IPS-11a (cell line): Measurements from ENCODE around the gene BMP6.

Source experiments
- H3K4me3 ChIP-seq: one replicate; pipeline ENCODE4 v1.5.1; 2013; ENCODE audit warnings: low read depth, low read length, control low read depth

Gene BMP6

GRCh38 chr6:7719364-7719850 is 6.5 kb upstream of the BMP6 start:
- no peak overlapping the region for H3K4me3 ChIP-seq

GRCh38 chr6:7720346-7720745 is 5.6 kb upstream of the BMP6 start:
- H3K4me3 ChIP-seq, result no peak overlapping the region

GRCh38 chr6:7721649-7722048 is 4.2 kb upstream of the BMP6 start:
- H3K4me3 ChIP-seq, result no peak overlapping the region

GRCh38 chr6:7723041-7723447 is 2.9 kb upstream of the BMP6 start:
- H3K4me3 ChIP-seq, result no peak overlapping the region

GRCh38 chr6:7723554-7723953 is 2.3 kb upstream of the BMP6 start:
- H3K4me3 ChIP-seq, result no peak overlapping the region

- no peak overlapping the region for H3K4me3 ChIP-seq
These were observed 487 bp upstream of the BMP6 start for GRCh38 chr6:7725412-7725811.

- peak overlapping the region; percentile 47 for H3K4me3 ChIP-seq
These were observed 652 bp downstream of the BMP6 start for GRCh38 chr6:7726416-7727085.

- H3K4me3 ChIP-seq, result peak overlapping the region; percentile 33
These were observed 1.4 kb downstream of the BMP6 start for GRCh38 chr6:7727086-7727945.

GRCh38 chr6:7727946-7728854 is 2.3 kb downstream of the BMP6 start:
- H3K4me3 ChIP-seq, result peak overlapping the region; percentile 0

GRCh38 chr6:7728855-7729590 is 3.1 kb downstream of the BMP6 start:
- H3K4me3 ChIP-seq, result no peak overlapping the region

GRCh38 chr6:7730001-7730783 is 4.3 kb downstream of the BMP6 start:
- H3K4me3 ChIP-seq, result no peak overlapping the region

GRCh38 chr6:7730784-7731227 is 4.9 kb downstream of the BMP6 start:
- H3K4me3 ChIP-seq, result no peak overlapping the region

- H3K4me3 ChIP-seq, result no peak overlapping the region
These were observed 5.4 kb downstream of the BMP6 start for GRCh38 chr6:7731294-7731693.

GRCh38 chr6:7732228-7732627 is 6.3 kb downstream of the BMP6 start:
- no peak overlapping the region for H3K4me3 ChIP-seq

- no peak overlapping the region for H3K4me3 ChIP-seq
These were observed 8.9 kb downstream of the BMP6 start for GRCh38 chr6:7734707-7735383.

- no peak overlapping the region for H3K4me3 ChIP-seq
These were observed 11.2 kb downstream of the BMP6 start for GRCh38 chr6:7737106-7737505.

- H3K4me3 ChIP-seq, result no peak overlapping the region
These were observed 12.0 kb downstream of the BMP6 start for GRCh38 chr6:7737867-7738266.

GRCh38 chr6:7742223-7742785 is 16.4 kb downstream of the BMP6 start:
- H3K4me3 ChIP-seq, result no peak overlapping the region

- no peak overlapping the region for H3K4me3 ChIP-seq
These were observed 20.0 kb downstream of the BMP6 start for GRCh38 chr6:7745942-7746341.
